Measurements from ENCODE around the gene FBXL17.
A peak's percentile ranks its signal among the peaks of the same experiment; 100 is the strongest.

The FBXL17 gene

GRCh38 chr5:108263338-108263737, 118.6 kb downstream of the FBXL17 start:
- POLR2A ChIA-PET: no interaction called here
- H3K36me3 ChIP-seq (ENCODE audit: control insufficient read depth in 2 of 2, insufficient read depth in 1 of 2, low read length in 2 of 2): no peaks in the 10 kb centered on the region
- H3K4me1 ChIP-seq (ENCODE audit: control insufficient read depth, insufficient read depth, low read length): peaks cover 6% of the 10 kb centered on the region; the same call in 1 of the 2 replicates
- H3K4me3 ChIP-seq (ENCODE audit: low read depth, low read length): no peak overlapping the region
- no peak overlapping the region for H3K27ac ChIP-seq (ENCODE audit: extremely low read depth, low read depth, low read length)
- no peak for TF ChIP-seq SP2 (tag by site-specific recombination; IDR thresholded peaks at IDR 0.05)
- TF ChIP-seq ZNF48 (tag by site-specific recombination; IDR thresholded peaks at IDR 0.05): no peak
- peak; percentile 51 for TF ChIP-seq FEZF1 (tag by site-specific recombination; IDR thresholded peaks at IDR 0.05)
- TF ChIP-seq BCL6B (tag by site-specific recombination; IDR thresholded peaks at IDR 0.05): 0 out of 2 replicates have a peak, but pooled peaks have one; percentile 19
- no peak for TF ChIP-seq SP7 (tag by site-specific recombination; IDR thresholded peaks at IDR 0.05)
- no peak for TF ChIP-seq ZNF423 (tag by site-specific recombination; IDR thresholded peaks at IDR 0.05)
- TF ChIP-seq ZNF791 (tag by site-specific recombination; IDR thresholded peaks at IDR 0.05): no peak
- no peak for TF ChIP-seq SCRT2 (tag by site-specific recombination; IDR thresholded peaks at IDR 0.05)
- TF ChIP-seq ZNF776 (tag by site-specific recombination; IDR thresholded peaks at IDR 0.05; ENCODE audit: borderline replicate concordance): no peak
- TF ChIP-seq SALL2 (tag by site-specific recombination; IDR thresholded peaks at IDR 0.05; ENCODE audit: borderline replicate concordance): no peak
- TF ChIP-seq ZNF664 (tag by site-specific recombination; IDR thresholded peaks at IDR 0.05): no peak
- no peak for TF ChIP-seq ZNF248 (tag by site-specific recombination; IDR thresholded peaks at IDR 0.05)
- TF ChIP-seq MYNN (tag by site-specific recombination; IDR thresholded peaks at IDR 0.05; ENCODE audit: borderline replicate concordance): no peak
- TF ChIP-seq ZNF214 (tag by site-specific recombination; IDR thresholded peaks at IDR 0.05; ENCODE audit: borderline replicate concordance): no peak
- no peak for TF ChIP-seq ZNF501 (tag by site-specific recombination; IDR thresholded peaks at IDR 0.05)
- peak; percentile 75 for TF ChIP-seq ZNF843 (tag by site-specific recombination; IDR thresholded peaks at IDR 0.05)
- TF ChIP-seq PRDM6 (tag by site-specific recombination; IDR thresholded peaks at IDR 0.05): peak; percentile 79
- TF ChIP-seq ZNF366 (tag by site-specific recombination; conservative IDR thresholded peaks at IDR 0.05): no peak
- H3K9me3 ChIP-seq (ENCODE audit: control insufficient read depth, insufficient read depth, low read depth, low read length): no peaks in the 10 kb centered on the region
- CTCF ChIA-PET: interaction anchor here (0.6 to 5.0 kb wide), 2 partner anchors 80 to 133 kb away, joined by 3 to 73 read pairs; no protein-coding TSS in a partner anchor

GRCh38 chr5:108260858-108261170, 121.1 kb downstream of the FBXL17 start:
- no peak for TF ChIP-seq GLIS1 (tag by site-specific recombination; IDR thresholded peaks at IDR 0.05)
- TF ChIP-seq ZFP41 (tag by site-specific recombination; IDR thresholded peaks at IDR 0.05; ENCODE audit: borderline replicate concordance): no peak
- no peak for TF ChIP-seq ZNF341 (tag by site-specific recombination; IDR thresholded peaks at IDR 0.05; ENCODE audit: low read depth)
- no peak for TF ChIP-seq ATF2 (tag by site-specific recombination; IDR thresholded peaks at IDR 0.05; ENCODE audit: low read depth)
- TF ChIP-seq ZNF184 (tag by site-specific recombination; IDR thresholded peaks at IDR 0.05): no peak
- no peak for TF ChIP-seq ZNF549 (tag by site-specific recombination; IDR thresholded peaks at IDR 0.05)
- TF ChIP-seq ZNF174 (tag by site-specific recombination; IDR thresholded peaks at IDR 0.05): no peak
- 0 out of 2 replicates have a peak, but pooled peaks have one; percentile 1 for TF ChIP-seq ZNF660 (tag by site-specific recombination; IDR thresholded peaks at IDR 0.05)
- TF ChIP-seq ZNF335 (tag by site-specific recombination; conservative IDR thresholded peaks at IDR 0.05): 0 out of 2 replicates have a peak, but pooled peaks have one; percentile 33
- 0 out of 2 replicates have a peak, but pooled peaks have one; percentile 8 for TF ChIP-seq ZBTB11 (tag by site-specific recombination; conservative IDR thresholded peaks at IDR 0.05; ENCODE audit: low read depth)
- Histone ChIP-seq H3K4me1 (ENCODE audit: control insufficient read depth, insufficient read depth, low read length) (peaks cover 6% of the 10 kb centered on the region), H3K4me3 (ENCODE audit: low read depth, low read length) (no peak overlapping the region), H3K27ac (ENCODE audit: extremely low read depth, low read depth, low read length) (no peak overlapping the region), H3K9me3 (ENCODE audit: control insufficient read depth, insufficient read depth, low read depth, low read length) (no peaks in the 10 kb centered on the region), H3K36me3 (ENCODE audit: control insufficient read depth in 2 of 2, insufficient read depth in 1 of 2, low read length in 2 of 2) (no peaks in the 10 kb centered on the region)
- CTCF ChIA-PET: interaction anchor here (0.6 to 5.0 kb wide), 38 partner anchors 8 to 1149 kb away, joined by 3 to 73 read pairs (median 4); partner anchors contain the start of gene FBXL17
- POLR2A ChIA-PET: interaction anchor here (0.7 kb wide), 1 partner anchor 117 kb away, joined by 3 read pairs; no protein-coding TSS in a partner anchor
